Activated CD8-positive, alpha-beta memory T cell treated with anti-CD3 and anti-CD28 coated beads for 24 hours (primary cell): ENCODE data around the gene ZNF384.
A peak's percentile ranks its signal among the peaks of the same experiment; 100 is the strongest.

ENCODE experiments used
- DNase-seq: peaks from one replicate; pipeline ENCODE4 v3.0.0-alpha.2; 2020

The ZNF384 gene

GRCh38 chr12:6620137-6620884 lies 68.9 kb downstream of the ZNF384 start:
- peak; percentile 83 for DNase-seq

DNA sequence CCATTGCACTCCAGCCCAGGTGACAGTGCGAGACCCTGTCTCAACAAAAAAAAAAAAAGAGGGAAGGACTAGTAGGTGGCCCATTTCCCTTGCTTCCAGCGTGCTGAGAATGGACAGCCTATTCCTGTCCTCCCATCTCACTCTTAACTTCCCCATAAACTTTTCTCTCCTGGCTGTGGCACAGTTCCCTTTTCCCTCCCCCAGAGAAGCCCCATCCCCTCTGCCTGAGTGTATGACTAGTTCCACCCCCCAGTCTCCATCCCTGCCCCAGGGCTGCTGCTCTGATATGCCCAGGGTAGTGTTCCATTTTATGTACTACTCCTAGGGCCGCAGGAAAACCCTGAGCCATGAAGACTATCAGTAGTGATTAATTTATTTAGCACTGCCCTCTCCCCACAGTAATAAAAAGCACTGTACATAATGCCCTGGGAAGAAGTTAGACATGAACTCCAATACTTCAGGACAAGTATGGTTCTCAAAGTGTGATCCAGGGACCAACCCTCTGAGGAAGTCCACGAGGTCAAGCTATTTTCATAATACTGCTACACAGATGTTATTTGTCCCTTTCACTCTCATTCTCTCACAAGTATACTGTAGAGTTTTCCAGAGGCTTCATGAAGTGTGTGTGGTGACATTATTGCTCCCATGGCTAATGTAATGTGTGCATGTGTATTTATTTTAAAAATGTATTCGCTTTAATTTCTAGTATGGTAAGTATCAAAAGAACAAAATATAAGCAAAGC lies 70.5 kb downstream of the ZNF384 start:
- DNase-seq = no peak
